HG02884 (cell line): ENCODE measurements around the gene FRMD5.
A peak's percentile ranks its signal among the peaks of the same experiment; 100 is the strongest.
"Not testable (repeated sequence)": the region's sequence is repeated elsewhere in the genome, so short reads cannot be mapped to it uniquely, and the experiment has no call there.

Experiments
- ATAC-seq: cut with Tn5 transposase; IDR thresholded peaks from one replicate; pipeline ENCODE4 v1.9.1; 2021; ENCODE audit warnings: mild to moderate bottlenecking, moderate library complexity; ENCODE audit not compliant: unreplicated experiment

The FRMD5 gene

GRCh38 chr15:43868406-43868805 is 326.7 kb downstream of the FRMD5 start:
- no peak for ATAC-seq

- no peak for ATAC-seq
Measured at GRCh38 chr15:43867096-43867495, 328.0 kb downstream of the FRMD5 start.

GRCh38 chr15:43866636-43867035 is 328.4 kb downstream of the FRMD5 start:
- not testable (repeated sequence) for ATAC-seq

GRCh38 chr15:43859546-43859945 is 335.5 kb downstream of the FRMD5 start:
- no peak for ATAC-seq

GRCh38 chr15:43854801-43855200 is 340.3 kb downstream of the FRMD5 start:
- no peak for ATAC-seq

GRCh38 chr15:43852607-43853006 is 342.5 kb downstream of the FRMD5 start:
- no peak for ATAC-seq

GRCh38 chr15:43851251-43851650 is 343.8 kb downstream of the FRMD5 start:
- ATAC-seq: no peak

- ATAC-seq: no peak
Measured at GRCh38 chr15:43845421-43845820, 349.6 kb downstream of the FRMD5 start.

- not testable (repeated sequence) for ATAC-seq
Measured at GRCh38 chr15:43832485-43832884, 362.6 kb downstream of the FRMD5 start.

GRCh38 chr15:43831519-43832052 is 363.5 kb downstream of the FRMD5 start:
- ATAC-seq: not testable (repeated sequence)

GRCh38 chr15:43830691-43831275 is 364.3 kb downstream of the FRMD5 start:
- not testable (repeated sequence) for ATAC-seq

- ATAC-seq: not testable (repeated sequence)
Measured at GRCh38 chr15:43829951-43830540, 365.0 kb downstream of the FRMD5 start.

GRCh38 chr15:43828061-43828657 is 366.9 kb downstream of the FRMD5 start:
- ATAC-seq: no peak

GRCh38 chr15:43826508-43827341 is 368.3 kb downstream of the FRMD5 start, which contains the start of gene WDR76:
WDR76 (plus strand) TSS chr15:43827002; CDS start chr15:43827033, 31 bp downstream.
- peak; percentile 60 for ATAC-seq

- ATAC-seq: no peak
Measured at GRCh38 chr15:43826029-43826507, 369.0 kb downstream of the FRMD5 start.

GRCh38 chr15:43825305-43825704 is 369.8 kb downstream of the FRMD5 start:
- not testable (repeated sequence) for ATAC-seq

- ATAC-seq: peak; percentile 70
Measured at GRCh38 chr15:43824302-43825246, 370.5 kb downstream of the FRMD5 start, which contains the start of gene MFAP1. MFAP1 (minus strand) TSS chr15:43824690; CDS start chr15:43824569, 121 bp downstream.

- ATAC-seq: no peak
Measured at GRCh38 chr15:43821505-43821904, 373.6 kb downstream of the FRMD5 start.
